Neuronal stem cell (in vitro differentiated cells): ENCODE measurements around the gene IGLL5.

ENCODE experiments used
- DNase-seq: peaks from one replicate; pipeline ENCODE4 v3.0.0-alpha.2; 2013; ENCODE audit warnings: low spot score
- H2AFZ ChIP-seq: one replicate; pipeline ENCODE4 v1.6.1; 2013; ENCODE audit warnings: mild to moderate bottlenecking, low read length, inconsistent platforms
- H2AK5ac ChIP-seq: 2 replicates; pipeline ENCODE4 v1.6.1; 2013; ENCODE audit warnings: low read depth, mild to moderate bottlenecking, inconsistent platforms, low read length, moderate library complexity, mixed read lengths
- H2BK120ac ChIP-seq: 2 replicates; pipeline ENCODE4 v1.6.1; 2013; ENCODE audit warnings: low read depth, mild to moderate bottlenecking, inconsistent platforms, low read length, moderate library complexity, mixed read lengths
- H2BK12ac ChIP-seq: one replicate; pipeline ENCODE4 v1.6.1; 2013; ENCODE audit warnings: low read length, inconsistent platforms
- H2BK15ac ChIP-seq: 2 replicates; pipeline ENCODE4 v1.6.1; 2013; ENCODE audit warnings: mild to moderate bottlenecking, low read length, inconsistent platforms, mixed read lengths
- H2BK5ac ChIP-seq: one replicate; pipeline ENCODE4 v1.6.1; 2013; ENCODE audit warnings: inconsistent platforms, mild to moderate bottlenecking, low read length, moderate library complexity
- H3K14ac ChIP-seq: one replicate; pipeline ENCODE4 v1.6.1; 2013; ENCODE audit warnings: low read length, inconsistent platforms
- H3K18ac ChIP-seq: 2 replicates; pipeline ENCODE4 v1.6.1; 2013; ENCODE audit warnings: low read length, inconsistent platforms
- H3K23ac ChIP-seq: 2 replicates; pipeline ENCODE4 v1.6.1; 2013; ENCODE audit warnings: low read depth, mild to moderate bottlenecking, mixed read lengths, low read length, inconsistent platforms; ENCODE audit not compliant: poor library complexity
- H3K27ac ChIP-seq: replicated peaks from 3 replicates; pipeline ENCODE4 v1.5.1; 2013; ENCODE audit warnings: low read length, inconsistent platforms
- H3K27me3 ChIP-seq, 3 experiments: 2 replicates each; pipeline ENCODE4 v1.6.1; 2013; ENCODE audit warnings: low read length in 3 of 3, mild to moderate bottlenecking in 2 of 3, inconsistent platforms in 1 of 3, low read depth in 1 of 3, mixed read lengths in 1 of 3, moderate library complexity in 1 of 3; ENCODE audit not compliant: control insufficient read depth in 3 of 3, insufficient read depth in 3 of 3
- H3K36me3 ChIP-seq, 2 donors: replicated peaks in 1 of 2; 2 replicates each; pipeline ENCODE4 v1.6.1; 2013; ENCODE audit warnings: low read length in 2 of 2; ENCODE audit not compliant: control insufficient read depth in 2 of 2, insufficient read depth in 2 of 2
- H3K4ac ChIP-seq: 2 replicates; pipeline ENCODE4 v1.6.1; 2013; ENCODE audit warnings: inconsistent platforms, mild to moderate bottlenecking, low read length, moderate library complexity
- H3K4me1 ChIP-seq, 2 donors: 1 replicate in 1 of 2; 2 replicates in 1 of 2; pipeline ENCODE4 v1.6.1; 2013; ENCODE audit warnings: low read length in 2 of 2, low read depth in 1 of 2; ENCODE audit not compliant: control insufficient read depth in 2 of 2, insufficient read depth in 1 of 2
- H3K4me2 ChIP-seq: one replicate; pipeline ENCODE4 v1.6.1; 2013; ENCODE audit warnings: mild to moderate bottlenecking, low read length, inconsistent platforms; ENCODE audit not compliant: insufficient read depth, poor library complexity, severe bottlenecking
- H3K4me3 ChIP-seq, 2 donors: 2 replicates each; pipeline ENCODE4 v1.5.1; 2013; ENCODE audit warnings: low read length in 2 of 2, mild to moderate bottlenecking in 2 of 2, inconsistent platforms in 1 of 2, moderate library complexity in 1 of 2
- H3K79me1 ChIP-seq: one replicate; pipeline ENCODE4 v1.6.1; 2013; ENCODE audit warnings: low read depth, mild to moderate bottlenecking, inconsistent platforms, low read length, moderate library complexity
- H3K9ac ChIP-seq: one replicate; pipeline ENCODE4 v1.6.1; 2013; ENCODE audit warnings: mild to moderate bottlenecking, low read depth, low read length, inconsistent platforms; ENCODE audit not compliant: poor library complexity
- H3K9me3 ChIP-seq, 2 donors: replicated peaks in 1 of 2; 2 replicates each; pipeline versions ENCODE3 to v1.6.1; 2013; ENCODE audit warnings: low read length in 2 of 2, mild to moderate bottlenecking in 2 of 2, inconsistent platforms in 1 of 2, low read depth in 1 of 2, mixed read lengths in 1 of 2, moderate library complexity in 1 of 2; ENCODE audit not compliant: control insufficient read depth in 2 of 2, insufficient read depth in 1 of 2
- H4K8ac ChIP-seq: one replicate; pipeline ENCODE4 v1.6.1; 2013; ENCODE audit warnings: low read depth, mild to moderate bottlenecking, inconsistent platforms, low read length, moderate library complexity
- H4K91ac ChIP-seq: one replicate; pipeline ENCODE4 v1.6.1; 2013; ENCODE audit warnings: low read length, low read depth, mild to moderate bottlenecking, inconsistent platforms; ENCODE audit not compliant: poor library complexity
- WGBS, 2 donors: extraction: QIAGEN DNeasy Blood & Tissue Kit; methylation state at CpG; one replicate each; pipeline ENCODE4 v1.1.7; 2013; ENCODE audit warnings: missing lambda C conversion rate in 2 of 2, mixed read lengths in 1 of 2; ENCODE audit not compliant: insufficient read length in 2 of 2, insufficient replicate concordance in 1 of 2; ENCODE audit errors: extremely low coverage in 2 of 2; 5-methylcytosine and 5-hydroxymethylcytosine counted together

Gene IGLL5

DNA sequence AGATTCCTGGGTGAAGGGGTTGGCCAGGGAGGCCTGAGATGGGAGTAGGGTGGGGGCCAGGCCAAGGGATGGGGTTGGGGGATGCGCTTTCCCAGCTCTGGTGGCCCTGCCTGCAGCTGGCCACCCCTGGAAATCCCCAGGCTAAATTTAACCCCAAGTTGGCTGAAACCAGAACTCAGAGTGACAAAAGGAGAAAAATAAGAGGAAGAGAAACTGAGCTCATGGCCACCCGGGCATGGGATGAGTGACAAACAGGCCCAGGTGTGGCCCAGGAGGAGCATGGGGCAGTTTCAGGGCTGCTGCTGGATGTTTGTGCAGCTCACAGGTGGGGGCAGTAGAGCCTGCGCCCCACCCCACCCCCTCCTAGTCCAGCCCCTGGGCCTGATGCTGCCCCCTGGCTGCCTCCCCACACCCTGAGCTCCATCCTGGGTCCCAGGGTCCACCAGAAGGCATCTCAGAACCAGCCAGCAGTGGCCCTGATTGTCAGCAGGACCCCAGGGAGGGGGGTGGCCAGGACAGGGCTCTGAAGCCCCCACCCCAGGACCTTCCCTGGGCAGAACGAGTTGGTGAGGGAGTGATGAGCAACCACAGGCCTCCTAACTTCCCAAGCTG is 48.0 kb downstream of the IGLL5 start:
- H2BK5ac ChIP-seq: peak overlapping the region; percentile 78
- H3K9ac ChIP-seq: no peak overlapping the region
- peak overlapping the region; percentile 29 for H3K4ac ChIP-seq
- no peak overlapping the region for H2AFZ ChIP-seq
- peak overlapping the region; percentile 89 for H3K23ac ChIP-seq
- peaks cover 0 to 2% (median 0%) of the 10 kb centered on the region in 3 experiments for H3K27me3 ChIP-seq
- no peak overlapping the region for H4K8ac ChIP-seq
- H2BK120ac ChIP-seq: no peak overlapping the region
- H3K14ac ChIP-seq: peak overlapping the region; percentile 67
- H2BK15ac ChIP-seq: peak overlapping the region; percentile 47
- H3K79me1 ChIP-seq: no peaks in the 10 kb centered on the region
- H3K27ac ChIP-seq: no peak overlapping the region
- no peaks in the 10 kb centered on the region for H3K36me3 ChIP-seq
- peaks cover 0 to 2% of the 10 kb centered on the region in 2 donors for H3K4me1 ChIP-seq
- H3K18ac ChIP-seq: peak overlapping the region; percentile 85
- no peak overlapping the region for H2AK5ac ChIP-seq
- no peak overlapping the region for H3K4me2 ChIP-seq
- no peaks in the 10 kb centered on the region for H3K9me3 ChIP-seq
- no peak overlapping the region for H3K4me3 ChIP-seq
- no peak overlapping the region for H2BK12ac ChIP-seq
- no peak for DNase-seq
- no peak overlapping the region for H4K91ac ChIP-seq
- WGBS, 2 donors: no CpG with 5 or more reads among the region's 4 CpGs

DNA sequence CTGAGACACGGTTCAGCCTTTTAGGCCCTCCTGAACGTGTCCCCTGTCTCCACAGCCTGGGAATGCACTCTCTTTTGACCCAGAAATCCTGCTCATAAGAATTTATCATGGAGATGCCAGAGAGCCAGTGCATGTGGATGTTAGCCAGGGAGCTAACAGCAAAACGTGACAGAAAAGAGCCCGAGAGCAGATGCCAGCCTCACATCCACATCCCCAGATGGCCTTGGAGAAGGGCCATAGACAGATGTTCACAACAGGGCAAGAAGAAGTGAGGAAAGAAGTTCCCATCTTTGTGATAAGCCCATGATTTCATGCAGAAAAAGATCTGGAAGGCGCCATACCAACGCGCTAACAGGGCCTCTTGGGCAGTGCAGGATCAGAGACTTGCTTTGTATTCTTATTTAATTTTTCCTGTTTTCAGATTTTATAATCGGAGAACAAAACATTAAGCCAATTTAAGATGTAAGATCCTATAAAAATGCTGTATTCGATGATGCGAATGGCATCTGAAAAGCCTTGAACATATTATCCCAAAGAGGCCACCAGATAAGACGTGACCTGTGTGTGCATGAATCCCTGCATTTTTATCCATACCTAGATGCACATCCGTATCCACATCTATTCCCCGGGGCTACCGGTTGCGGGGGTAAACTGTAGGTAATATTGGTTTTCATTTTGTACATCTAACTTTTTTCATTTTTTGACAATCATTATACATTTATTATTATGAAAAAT is 48.7 kb downstream of the IGLL5 start:
- Histone ChIP-seq H2AFZ (no peak overlapping the region), H3K4me1 (peaks cover 0 to 2% of the 10 kb centered on the region in 2 donors), H3K18ac (peak overlapping the region; percentile 53), H3K4ac (peak overlapping the region; percentile 29), H3K36me3 (no peaks in the 10 kb centered on the region), H2BK5ac (peak overlapping the region; percentile 78), H3K79me1 (no peaks in the 10 kb centered on the region), H2AK5ac (no peak overlapping the region), H3K23ac (peak overlapping the region; percentile 86), H3K27me3 (peaks cover 0 to 2% (median 0%) of the 10 kb centered on the region in 3 experiments), H2BK15ac (no peak overlapping the region), H3K4me3 (no peak overlapping the region), H3K14ac (no peak overlapping the region), H3K4me2 (no peak overlapping the region), H2BK12ac (no peak overlapping the region), H4K91ac (no peak overlapping the region), H4K8ac (no peak overlapping the region), H3K9me3 (no peaks in the 10 kb centered on the region), H2BK120ac (no peak overlapping the region), H3K27ac (no peak overlapping the region), H3K9ac (no peak overlapping the region)
- DNase-seq: no peak
- WGBS, 2 donors: no CpG with 5 or more reads among the region's 15 CpGs

DNA sequence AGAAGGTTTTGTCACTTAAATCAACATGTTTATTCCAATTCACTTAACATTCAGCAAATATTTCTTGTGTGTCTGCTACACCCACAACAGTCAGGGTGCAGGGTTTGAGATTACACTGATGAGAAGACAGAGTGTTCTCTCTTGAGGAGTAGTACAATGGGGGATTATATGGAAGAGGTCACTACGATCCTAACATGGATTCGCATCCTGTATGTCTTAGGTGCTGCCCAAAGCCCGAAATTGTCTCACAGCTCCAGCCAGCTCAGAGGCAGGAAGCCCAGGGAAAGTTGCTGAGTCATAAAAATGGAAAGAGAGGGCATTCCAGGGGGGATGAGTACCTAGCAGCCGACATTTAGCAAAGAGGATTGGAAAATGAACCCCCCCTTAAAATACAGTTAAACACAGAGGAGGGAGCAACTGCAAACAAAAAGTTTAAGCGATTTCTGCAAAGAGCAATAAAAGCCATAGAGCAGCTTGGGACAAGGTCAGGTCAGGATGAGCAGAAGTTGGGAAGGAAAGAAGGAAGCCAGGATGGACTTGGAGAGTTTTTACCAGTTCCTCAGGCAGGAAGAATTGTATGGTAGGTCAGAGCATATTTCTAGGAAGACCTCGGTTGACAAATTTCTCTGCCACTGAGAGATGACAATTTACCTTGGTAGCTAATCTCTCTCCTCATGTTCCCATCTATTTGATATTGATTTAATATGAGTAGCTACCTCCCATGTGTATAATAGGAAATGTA is 49.5 kb downstream of the IGLL5 start:
- no peak overlapping the region for H3K4me3 ChIP-seq
- no peak overlapping the region for H2BK5ac ChIP-seq
- no peak for DNase-seq
- H3K36me3 ChIP-seq: no peaks in the 10 kb centered on the region
- H3K4me2 ChIP-seq: no peak overlapping the region
- H3K9me3 ChIP-seq: no peaks in the 10 kb centered on the region
- no peak overlapping the region for H3K14ac ChIP-seq
- no peak overlapping the region for H3K9ac ChIP-seq
- H2AK5ac ChIP-seq: no peak overlapping the region
- H4K8ac ChIP-seq: no peak overlapping the region
- H2AFZ ChIP-seq: no peak overlapping the region
- H3K27ac ChIP-seq: no peak overlapping the region
- no peak overlapping the region for H4K91ac ChIP-seq
- no peak overlapping the region for H3K4ac ChIP-seq
- no peak overlapping the region for H3K23ac ChIP-seq
- no peak overlapping the region for H3K18ac ChIP-seq
- peaks cover 0 to 2% of the 10 kb centered on the region in 2 donors for H3K4me1 ChIP-seq
- H2BK12ac ChIP-seq: no peak overlapping the region
- no peak overlapping the region for H2BK120ac ChIP-seq
- H2BK15ac ChIP-seq: no peak overlapping the region
- H3K79me1 ChIP-seq: no peaks in the 10 kb centered on the region
- no CpG with 5 or more reads among the region's 6 CpGs for WGBS, 2 donors
- H3K27me3 ChIP-seq: peaks cover 0 to 2% (median 0%) of the 10 kb centered on the region in 3 experiments
